GM06990 (cell line): ENCODE measurements around the gene LTBP3.

ENCODE experiments used
- DNase-seq: peaks from one replicate; pipeline ENCODE4 v3.0.0-alpha.2; 2011; ENCODE audit not compliant: insufficient read length; ENCODE audit errors: extremely low read depth
- H3K27me3 ChIP-seq: replicated peaks from 2 replicates; pipeline ENCODE4 v1.6.0; 2011; ENCODE audit warnings: low read length; ENCODE audit not compliant: control insufficient read depth, insufficient read depth
- H3K36me3 ChIP-seq: 2 replicates; pipeline ENCODE4 v1.5.1; 2011; ENCODE audit warnings: low read length; ENCODE audit not compliant: control insufficient read depth, insufficient read depth
- H3K4me3 ChIP-seq: replicated peaks from 2 replicates; pipeline ENCODE4 v1.5.1; 2011; ENCODE audit warnings: low read depth, mild to moderate bottlenecking, control low read depth, low read length
- CTCF ChIP-seq: IDR thresholded peaks from 2 replicates; pipeline ENCODE4 v1.5.1; 2011; ENCODE audit warnings: low read length, control low read depth, mild to moderate bottlenecking, inconsistent platforms; ENCODE audit not compliant: insufficient read depth, poor library complexity, severe bottlenecking

Gene LTBP3

GRCh38 chr11:65504674-65505465 lies 53.3 kb downstream of the LTBP3 start:
- DNase-seq, result no peak
- H3K36me3 ChIP-seq, result peaks cover 23% of the 10 kb centered on the region
- H3K4me3 ChIP-seq, result peak overlapping the region; percentile 70
- no peak for TF ChIP-seq CTCF
- no peaks in the 10 kb centered on the region for H3K27me3 ChIP-seq

- H3K4me3 ChIP-seq, result peak overlapping the region; percentile 70
- peaks cover 23% of the 10 kb centered on the region for H3K36me3 ChIP-seq
- H3K27me3 ChIP-seq, result no peaks in the 10 kb centered on the region
- DNase-seq, result no peak
- TF ChIP-seq CTCF, result no peak
These were observed 54.0 kb downstream of the LTBP3 start for GRCh38 chr11:65503949-65504673.

GRCh38 chr11:65503368-65503948 lies 54.7 kb downstream of the LTBP3 start:
- H3K36me3 ChIP-seq, result peaks cover 23% of the 10 kb centered on the region
- peak overlapping the region; percentile 70 for H3K4me3 ChIP-seq
- DNase-seq, result no peak
- no peak for TF ChIP-seq CTCF
- no peaks in the 10 kb centered on the region for H3K27me3 ChIP-seq

GRCh38 chr11:65502555-65503367 lies 55.4 kb downstream of the LTBP3 start:
- TF ChIP-seq CTCF, result no peak
- H3K27me3 ChIP-seq, result no peaks in the 10 kb centered on the region
- peaks cover 23% of the 10 kb centered on the region for H3K36me3 ChIP-seq
- DNase-seq, result no peak
- peak overlapping the region; percentile 70 for H3K4me3 ChIP-seq

GRCh38 chr11:65502274-65502554 lies 55.9 kb downstream of the LTBP3 start:
- DNase-seq, result no peak
- no peak for TF ChIP-seq CTCF
- Histone ChIP-seq H3K4me3 (peak overlapping the region; percentile 70), H3K36me3 (peaks cover 23% of the 10 kb centered on the region), H3K27me3 (no peaks in the 10 kb centered on the region)
